MM.1S (cell line): ENCODE data around the gene JAML.

Experiments
- EZH2 ChIP-seq: fragments of 300-600 bp; sonication (generic); optimal IDR thresholded peaks from 2 replicates; pipeline ENCODE3; 2017; ENCODE audit warnings: low read depth, mild to moderate bottlenecking, antibody characterized with exemption, low read length, mixed read lengths
- TF ChIP-seq, protein P1 (sequence below): fragments of 300-600 bp; sonication (generic); IDR thresholded peaks from 2 replicates; pipeline ENCODE4 v1.5.1; 2016; ENCODE audit warnings: antibody characterized with exemption, low read length, mixed read lengths

DNA sequence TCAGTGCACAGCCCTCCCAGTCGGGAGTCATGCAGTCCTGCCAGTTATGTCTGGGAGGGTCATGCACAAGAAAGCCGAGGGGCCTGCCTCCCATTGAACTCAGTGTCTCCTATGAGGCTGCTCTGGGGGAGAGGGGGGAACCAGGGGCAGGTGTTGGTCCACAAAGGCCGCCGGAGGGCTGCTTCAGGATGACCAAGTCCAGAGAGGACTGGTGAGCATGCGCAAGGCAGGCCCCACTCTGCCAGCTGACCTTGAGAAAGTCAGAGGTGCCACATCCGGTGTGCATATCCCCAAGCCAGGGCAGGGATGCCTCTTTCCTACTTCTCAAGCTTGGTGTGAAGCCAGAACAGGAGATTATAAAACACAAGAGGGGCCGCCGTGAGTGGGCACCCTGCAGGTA lies 76.6 kb downstream of the JAML start:
- TF ChIP-seq, protein P1, sequence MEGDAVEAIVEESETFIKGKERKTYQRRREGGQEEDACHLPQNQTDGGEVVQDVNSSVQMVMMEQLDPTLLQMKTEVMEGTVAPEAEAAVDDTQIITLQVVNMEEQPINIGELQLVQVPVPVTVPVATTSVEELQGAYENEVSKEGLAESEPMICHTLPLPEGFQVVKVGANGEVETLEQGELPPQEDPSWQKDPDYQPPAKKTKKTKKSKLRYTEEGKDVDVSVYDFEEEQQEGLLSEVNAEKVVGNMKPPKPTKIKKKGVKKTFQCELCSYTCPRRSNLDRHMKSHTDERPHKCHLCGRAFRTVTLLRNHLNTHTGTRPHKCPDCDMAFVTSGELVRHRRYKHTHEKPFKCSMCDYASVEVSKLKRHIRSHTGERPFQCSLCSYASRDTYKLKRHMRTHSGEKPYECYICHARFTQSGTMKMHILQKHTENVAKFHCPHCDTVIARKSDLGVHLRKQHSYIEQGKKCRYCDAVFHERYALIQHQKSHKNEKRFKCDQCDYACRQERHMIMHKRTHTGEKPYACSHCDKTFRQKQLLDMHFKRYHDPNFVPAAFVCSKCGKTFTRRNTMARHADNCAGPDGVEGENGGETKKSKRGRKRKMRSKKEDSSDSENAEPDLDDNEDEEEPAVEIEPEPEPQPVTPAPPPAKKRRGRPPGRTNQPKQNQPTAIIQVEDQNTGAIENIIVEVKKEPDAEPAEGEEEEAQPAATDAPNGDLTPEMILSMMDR: no peak
- no peak for TF ChIP-seq EZH2
